Skeletal muscle satellite cell (primary cell): Measurements from ENCODE around the gene PARVA.
"Not testable (repeated sequence)": the region's sequence is repeated elsewhere in the genome, so short reads cannot be mapped to it uniquely, and the experiment has no call there.

Experiments
- H3K27me3 ChIP-seq: 2 replicates; pipeline ENCODE4 v1.7.0; 2013; ENCODE audit warnings: low read length; ENCODE audit not compliant: control insufficient read depth, insufficient read depth
- H3K36me3 ChIP-seq: 2 replicates; pipeline ENCODE4 v1.7.0; 2013; ENCODE audit warnings: mild to moderate bottlenecking, control low read depth, low read length; ENCODE audit not compliant: insufficient read depth
- H3K4me1 ChIP-seq: 2 replicates; pipeline ENCODE4 v1.7.0; 2013; ENCODE audit warnings: low read length; ENCODE audit not compliant: control insufficient read depth, insufficient read depth
- H3K4me2 ChIP-seq: 2 replicates; pipeline ENCODE4 v1.7.0; 2013; ENCODE audit warnings: mild to moderate bottlenecking, low read length
- H3K4me3 ChIP-seq: 2 replicates; pipeline ENCODE4 v1.7.0; 2013; ENCODE audit warnings: low read length
- H3K9ac ChIP-seq: 2 replicates; pipeline ENCODE4 v1.7.0; 2013; ENCODE audit warnings: mild to moderate bottlenecking, low read depth, low read length, moderate library complexity
- H3K9me3 ChIP-seq: replicated peaks from 2 replicates; pipeline ENCODE4 v1.7.0; 2013; ENCODE audit warnings: mild to moderate bottlenecking, control low read depth, low read length

Gene PARVA

DNA sequence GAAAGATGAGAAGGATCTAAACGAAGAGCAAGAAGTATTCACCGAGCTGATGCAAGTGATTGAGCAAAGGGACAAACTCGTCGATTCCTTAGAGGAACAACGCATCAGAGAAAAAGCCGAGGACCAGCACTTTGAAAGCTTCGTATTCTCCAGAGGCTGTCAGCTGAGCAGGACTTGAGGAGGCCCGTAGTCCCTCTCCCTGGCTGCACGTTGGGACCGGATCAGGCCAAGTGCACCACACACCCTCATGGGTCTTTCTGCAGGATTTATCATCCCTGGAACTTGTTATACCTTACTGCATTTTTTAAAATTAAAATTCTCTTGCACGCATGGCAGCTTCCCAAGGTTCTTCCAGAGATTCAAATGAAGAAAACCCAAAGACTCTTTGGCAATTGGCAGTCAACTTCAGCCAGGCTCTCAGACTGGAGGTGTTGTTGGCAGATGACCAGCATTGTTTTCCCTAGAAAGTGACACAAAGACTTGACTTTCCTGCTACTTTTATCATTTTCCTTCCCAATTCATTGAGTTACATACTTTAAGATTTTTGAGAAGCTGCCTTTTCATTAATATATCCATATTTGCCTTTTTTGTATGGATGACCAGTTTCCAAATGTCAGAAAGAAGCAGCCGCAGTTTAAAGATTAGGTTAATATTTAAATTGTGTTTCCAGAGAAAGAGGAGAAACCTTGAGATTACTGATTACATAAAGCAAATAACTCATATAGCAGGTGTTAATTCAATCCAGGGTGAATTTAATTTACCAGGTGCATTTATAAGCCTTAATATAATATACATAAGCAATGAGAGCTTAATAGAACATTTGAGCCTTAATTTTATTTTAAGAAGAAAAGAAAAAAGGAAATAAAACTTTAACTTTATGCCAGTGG is 18.8 kb upstream of the PARVA start:
- Histone ChIP-seq H3K4me3 (no peak overlapping the region), H3K36me3 (no peaks in the 10 kb centered on the region), H3K9me3 (no peaks in the 10 kb centered on the region), H3K27me3 (no peaks in the 10 kb centered on the region), H3K9ac (no peak overlapping the region), H3K4me1 (no peaks in the 10 kb centered on the region), H3K4me2 (no peak overlapping the region)

DNA sequence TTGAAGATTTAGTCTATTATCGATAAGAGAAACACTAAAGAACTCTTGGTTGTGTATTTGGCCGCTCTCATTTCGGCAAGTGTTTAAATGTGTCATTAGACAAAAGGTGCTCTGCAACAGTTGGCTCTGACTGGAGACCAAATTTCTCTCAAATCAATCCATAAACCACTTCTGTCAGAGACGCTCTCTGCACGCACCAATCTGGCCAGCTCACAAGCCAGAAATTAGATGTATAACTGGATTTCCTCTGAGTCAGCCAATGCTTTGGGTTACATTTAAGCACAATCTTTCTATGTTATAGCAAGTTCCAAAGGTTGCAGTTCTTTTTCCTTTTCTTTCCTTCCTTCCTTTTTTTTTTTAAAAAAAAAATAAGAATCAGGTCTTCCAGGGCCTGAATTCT is 17.6 kb upstream of the PARVA start:
- no peaks in the 10 kb centered on the region for H3K9me3 ChIP-seq
- no peak overlapping the region for H3K9ac ChIP-seq
- no peak overlapping the region for H3K4me2 ChIP-seq
- H3K4me3 ChIP-seq, result no peak overlapping the region
- H3K36me3 ChIP-seq, result no peaks in the 10 kb centered on the region
- no peaks in the 10 kb centered on the region for H3K27me3 ChIP-seq
- H3K4me1 ChIP-seq, result no peaks in the 10 kb centered on the region

DNA sequence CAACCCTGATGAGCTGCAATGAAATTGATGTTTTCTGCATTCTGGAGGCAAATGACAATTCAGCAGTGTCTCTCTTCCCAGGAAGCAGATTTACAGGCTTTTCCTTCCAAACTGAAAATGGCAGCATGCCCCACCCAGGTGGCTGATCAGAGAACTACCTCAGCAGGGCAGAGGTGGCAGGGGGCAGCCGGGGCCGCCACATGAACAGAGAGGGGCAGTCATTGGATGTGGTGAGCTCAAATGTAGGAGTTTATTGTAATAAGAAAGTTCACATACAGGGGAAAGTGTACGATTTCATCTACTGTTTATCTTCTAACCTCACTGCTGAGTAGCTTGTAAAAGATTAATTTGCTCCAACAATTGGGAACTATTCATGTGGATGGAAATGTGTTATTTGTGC is 15.7 kb upstream of the PARVA start:
- no peak overlapping the region for H3K9ac ChIP-seq
- H3K27me3 ChIP-seq, result no peaks in the 10 kb centered on the region
- no peaks in the 10 kb centered on the region for H3K9me3 ChIP-seq
- H3K4me1 ChIP-seq, result no peaks in the 10 kb centered on the region
- H3K36me3 ChIP-seq, result no peaks in the 10 kb centered on the region
- no peak overlapping the region for H3K4me3 ChIP-seq
- H3K4me2 ChIP-seq, result no peak overlapping the region

DNA sequence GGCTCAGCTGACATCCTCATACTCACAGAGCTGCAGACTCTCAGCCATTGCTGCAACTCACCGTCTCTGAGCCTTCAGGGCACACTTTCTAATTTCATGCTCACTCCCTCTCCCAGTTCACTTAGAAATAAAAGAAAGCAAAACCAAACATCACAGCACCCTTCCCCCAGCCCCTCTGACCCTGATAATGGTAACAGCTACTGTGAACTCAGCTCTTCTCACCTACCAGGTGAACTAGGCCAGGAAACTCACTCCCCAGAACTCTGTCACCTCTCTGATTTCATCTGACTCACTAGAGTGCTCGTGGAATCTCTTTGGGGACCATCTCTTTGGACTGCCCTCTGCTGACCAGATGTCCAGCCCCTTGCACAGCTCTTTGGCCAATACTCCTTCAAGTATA is 14.5 kb upstream of the PARVA start:
- no peak overlapping the region for H3K4me3 ChIP-seq
- H3K9ac ChIP-seq, result no peak overlapping the region
- H3K36me3 ChIP-seq, result no peaks in the 10 kb centered on the region
- no peak overlapping the region for H3K4me2 ChIP-seq
- H3K4me1 ChIP-seq, result no peaks in the 10 kb centered on the region
- H3K27me3 ChIP-seq, result no peaks in the 10 kb centered on the region
- H3K9me3 ChIP-seq, result no peaks in the 10 kb centered on the region

DNA sequence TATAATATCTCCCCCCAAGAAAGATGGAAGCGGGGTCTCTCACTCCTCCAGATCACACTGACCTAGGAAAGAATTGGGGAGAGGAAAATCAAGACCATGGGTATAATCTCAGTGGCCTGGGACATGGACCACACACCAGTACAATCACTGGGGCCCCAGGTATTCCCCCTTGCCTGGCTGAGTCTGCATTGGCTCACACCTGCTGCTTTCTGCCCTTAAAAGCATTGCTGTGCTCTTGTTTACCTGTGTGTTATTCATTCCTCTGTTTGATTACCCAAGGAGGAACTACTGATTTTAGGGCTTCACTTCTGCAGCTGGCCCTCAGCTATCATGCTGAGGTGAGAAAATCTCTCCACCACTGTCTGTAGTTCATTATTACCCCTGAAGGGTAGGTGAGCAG is 14.0 kb upstream of the PARVA start:
- H3K4me1 ChIP-seq, result no peaks in the 10 kb centered on the region
- no peaks in the 10 kb centered on the region for H3K9me3 ChIP-seq
- H3K36me3 ChIP-seq, result no peaks in the 10 kb centered on the region
- H3K9ac ChIP-seq, result no peak overlapping the region
- H3K27me3 ChIP-seq, result no peaks in the 10 kb centered on the region
- H3K4me2 ChIP-seq, result no peak overlapping the region
- H3K4me3 ChIP-seq, result no peak overlapping the region

DNA sequence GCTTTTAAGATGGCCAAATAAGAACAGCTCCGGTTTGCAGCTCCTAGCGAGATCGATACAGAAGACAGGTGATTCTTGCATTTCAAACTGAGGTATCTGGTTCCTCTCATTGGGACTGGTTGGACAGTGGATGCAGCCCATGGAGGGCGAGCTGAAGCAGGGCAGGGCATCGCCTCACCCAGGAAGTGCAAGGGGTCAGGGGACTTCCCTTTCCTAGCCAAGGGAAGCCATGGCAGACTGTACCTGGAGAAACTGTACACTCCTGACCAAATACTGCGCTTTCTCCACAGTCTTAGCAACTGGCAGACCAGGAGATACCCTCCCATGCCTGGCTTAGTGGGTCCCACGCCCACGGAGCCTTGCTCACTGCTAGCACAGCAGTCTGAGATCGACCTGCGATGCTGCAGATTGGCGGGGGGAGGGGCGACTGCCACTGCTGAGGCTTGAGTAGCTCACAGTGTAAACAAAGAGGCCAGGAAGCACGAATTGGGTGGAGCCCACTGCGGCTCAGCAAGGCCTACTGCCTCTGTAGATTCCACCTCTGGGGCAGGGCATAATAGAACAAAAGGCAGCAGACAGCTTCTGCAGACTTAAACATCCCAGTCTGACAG is 11.3 kb upstream of the PARVA start:
- H3K9ac ChIP-seq, H3K36me3 ChIP-seq, H3K9me3 ChIP-seq, H3K27me3 ChIP-seq, H3K4me3 ChIP-seq, H3K4me2 ChIP-seq, H3K4me1 ChIP-seq: not testable (repeated sequence)

DNA sequence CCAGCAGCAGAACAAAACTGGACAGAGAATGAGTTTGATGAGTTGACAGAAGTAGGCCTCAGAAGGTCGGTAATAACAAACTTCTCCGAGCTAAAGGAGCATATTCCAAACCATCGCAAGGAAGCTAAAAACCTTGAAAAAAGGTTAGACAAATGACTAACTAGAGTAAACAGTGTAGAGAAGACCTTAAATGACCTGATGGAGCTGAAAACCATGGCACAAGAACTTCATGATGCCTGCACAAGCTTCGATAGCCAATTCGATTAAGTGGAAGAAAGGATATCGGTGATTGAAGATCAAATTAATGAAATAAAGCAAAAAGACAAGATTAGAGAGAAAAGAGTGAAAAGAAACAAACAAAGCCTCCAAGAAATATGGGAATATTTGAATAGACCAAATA is 10.3 kb upstream of the PARVA start:
- H3K4me3 ChIP-seq, H3K9me3 ChIP-seq, H3K9ac ChIP-seq, H3K4me1 ChIP-seq, H3K36me3 ChIP-seq, H3K27me3 ChIP-seq, H3K4me2 ChIP-seq: not testable (repeated sequence)

DNA sequence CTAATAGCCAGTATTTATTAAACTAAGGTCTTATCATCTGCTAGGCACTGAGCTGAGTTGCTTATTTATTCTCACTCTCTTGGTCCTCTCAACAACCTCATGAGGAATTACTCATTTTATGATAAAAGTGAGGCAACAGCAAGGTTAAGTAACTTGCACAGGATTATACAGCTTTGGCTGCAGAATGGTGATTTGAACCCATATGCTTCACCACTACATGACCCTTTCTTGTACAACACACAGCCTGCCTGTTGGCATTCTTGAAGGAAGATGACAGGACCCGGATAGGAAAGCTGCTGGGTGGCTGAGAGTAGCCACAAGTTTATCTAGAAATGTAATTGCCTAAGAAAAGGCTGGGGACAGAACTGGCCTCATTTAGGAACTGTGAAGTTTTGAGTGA is 5.3 kb upstream of the PARVA start:
- H3K4me1 ChIP-seq, result peaks cover 12% of the 10 kb centered on the region
- no peaks in the 10 kb centered on the region for H3K36me3 ChIP-seq
- H3K4me2 ChIP-seq, result no peak overlapping the region
- no peaks in the 10 kb centered on the region for H3K27me3 ChIP-seq
- no peaks in the 10 kb centered on the region for H3K9me3 ChIP-seq
- no peak overlapping the region for H3K4me3 ChIP-seq
- no peak overlapping the region for H3K9ac ChIP-seq

DNA sequence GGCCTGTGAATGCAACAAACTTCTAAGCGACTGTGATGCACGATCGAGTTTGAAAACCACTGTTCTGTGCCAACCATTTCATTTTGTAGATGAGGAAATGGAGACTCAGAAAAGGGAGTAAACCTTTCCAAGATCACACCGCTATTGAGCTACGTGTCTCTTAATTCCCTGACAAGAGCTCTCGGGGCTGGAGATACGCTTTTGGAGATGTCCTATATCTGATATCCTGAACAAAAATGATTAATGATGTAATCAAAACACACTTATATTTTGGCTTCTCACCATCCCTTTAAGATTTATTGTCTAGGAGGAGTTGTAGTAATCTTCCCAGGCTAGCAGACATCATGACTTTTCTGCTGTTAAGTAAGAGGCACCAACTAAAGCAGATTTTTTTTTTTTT is 1.7 kb upstream of the PARVA start:
- Histone ChIP-seq H3K9me3 (no peaks in the 10 kb centered on the region), H3K9ac (peak overlapping the region; percentile 12), H3K4me2 (no peak overlapping the region), H3K4me3 (no peak overlapping the region), H3K4me1 (peaks cover 24% of the 10 kb centered on the region), H3K36me3 (peaks cover 10% of the 10 kb centered on the region), H3K27me3 (no peaks in the 10 kb centered on the region)

DNA sequence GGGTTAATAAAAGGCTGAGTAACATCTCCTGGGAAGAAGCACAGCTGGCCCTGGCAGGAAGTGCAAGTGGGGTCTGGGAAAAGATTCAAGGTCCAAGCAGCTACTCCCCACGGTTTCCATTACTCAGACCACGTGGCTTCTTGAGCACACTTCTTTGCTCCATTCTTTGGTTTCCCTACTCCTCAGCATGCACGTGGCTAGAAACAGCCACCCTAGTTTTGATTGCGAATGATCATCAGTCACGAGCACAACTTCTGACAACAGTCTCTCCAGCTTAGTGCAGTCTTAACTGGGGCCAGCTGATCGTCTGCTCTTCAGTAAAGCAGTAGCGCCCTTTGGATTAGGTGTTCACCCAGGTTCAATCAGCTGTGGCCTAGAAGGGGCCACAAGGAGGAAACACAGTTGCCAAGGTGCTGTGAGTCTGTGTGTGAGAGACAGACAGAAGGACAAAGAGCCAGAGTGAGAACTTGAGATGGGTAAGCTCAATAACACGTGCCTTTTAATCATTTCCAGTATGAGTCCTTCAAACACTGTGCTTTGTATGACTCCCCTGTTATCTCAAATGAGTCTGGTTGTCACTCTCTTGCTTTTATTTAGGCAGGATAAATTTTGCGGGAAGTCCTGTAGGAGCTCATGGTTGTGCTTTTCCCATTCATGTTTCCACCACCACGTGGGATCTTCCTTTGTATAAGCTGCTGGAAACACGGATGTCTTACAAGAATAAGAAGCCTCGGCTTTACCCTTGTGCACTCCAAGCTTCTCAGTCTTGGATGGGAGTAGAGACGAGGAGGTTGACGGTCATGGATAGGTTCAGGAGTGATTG is 901 bp upstream of the PARVA start:
- H3K36me3 ChIP-seq, result peaks cover 16% of the 10 kb centered on the region
- H3K9ac ChIP-seq, result peak overlapping the region; percentile 99
- H3K4me2 ChIP-seq, result peak overlapping the region; percentile 81
- H3K4me3 ChIP-seq, result peak overlapping the region; percentile 78
- H3K27me3 ChIP-seq, result no peaks in the 10 kb centered on the region
- H3K9me3 ChIP-seq, result no peaks in the 10 kb centered on the region
- peaks cover 24% of the 10 kb centered on the region for H3K4me1 ChIP-seq

DNA sequence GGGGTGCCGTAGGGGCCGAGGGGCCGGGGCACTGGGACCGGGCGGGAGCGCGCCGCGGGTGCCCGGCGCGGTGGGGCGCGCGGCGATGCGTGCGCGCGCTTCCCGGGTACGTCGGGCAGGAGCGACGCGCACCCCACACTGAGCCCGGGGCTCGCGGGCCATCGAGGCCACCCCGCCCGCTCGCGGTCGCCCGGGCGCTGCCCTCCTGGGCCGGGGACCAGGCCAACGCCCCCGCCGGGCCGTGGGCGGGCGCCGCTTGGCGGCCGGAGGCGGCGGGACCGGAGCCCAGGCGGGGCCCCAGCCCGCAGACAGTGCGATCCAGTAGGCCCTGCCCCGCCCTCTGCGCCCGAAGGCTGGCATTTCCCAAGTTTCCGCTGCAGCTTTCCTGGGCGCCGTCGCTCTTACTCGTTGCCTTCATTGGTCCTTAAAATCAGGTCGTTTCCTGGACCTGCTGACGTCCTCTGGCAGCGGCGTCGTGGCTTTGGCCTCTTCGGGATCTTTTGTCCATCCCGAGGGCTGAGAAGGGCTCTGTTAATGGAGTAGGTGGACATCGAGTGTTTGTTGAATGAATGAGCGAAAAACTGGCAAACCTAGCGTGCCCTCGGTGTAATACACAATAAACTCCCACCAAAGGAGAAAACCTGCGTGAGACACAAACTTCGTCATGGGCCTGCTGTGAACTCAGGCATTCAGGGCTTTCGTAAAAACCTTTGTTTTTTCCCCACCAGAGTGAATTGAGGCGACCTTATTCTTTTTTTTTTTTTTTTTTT is 638 bp downstream of the PARVA start:
- H3K4me2 ChIP-seq, result peak overlapping the region; percentile 81
- no peaks in the 10 kb centered on the region for H3K27me3 ChIP-seq
- H3K4me3 ChIP-seq, result peak overlapping the region; percentile 78
- peaks cover 21% of the 10 kb centered on the region for H3K36me3 ChIP-seq
- H3K9me3 ChIP-seq, result no peaks in the 10 kb centered on the region
- H3K4me1 ChIP-seq, result peaks cover 31% of the 10 kb centered on the region
- H3K9ac ChIP-seq, result peak overlapping the region; percentile 99
